B cell (primary cell): Measurements from ENCODE around the gene TRERF1. TPM values are rescaled to one million over a fixed set of nuclear protein-coding genes. Genes with fewer than 3 reads are reported as not detected.

Experiments used
- ATAC-seq: fragments of 200-7000 bp; cut with Tn5 transposase; one replicate; pipeline ENCODE4 v1.10.0; 2021; ENCODE audit warnings: low read depth, mild to moderate bottlenecking, moderate number of reproducible peaks, moderate library complexity
- CTCF ChIA-PET: fragments of 350-600 bp; sonication (Branson Sonifier 250); formaldehyde crosslinking; loops from one replicate; lab custom pipeline; 2021; ENCODE audit warnings: antibody characterized with exemption, inconsistent platforms; lab: Charles Lee
- POLR2A ChIA-PET: fragments of 350-600 bp; sonication (Branson Sonifier 250); formaldehyde crosslinking; loops from one replicate; lab custom pipeline; 2021; ENCODE audit warnings: antibody characterized with exemption; lab: Charles Lee
- DNase-seq: peaks from one replicate; pipeline ENCODE4 v3.0.0; 2013
- H2AFZ ChIP-seq: 2 replicates; pipeline ENCODE4 v1.6.1; 2012; ENCODE audit warnings: mild to moderate bottlenecking, low read depth, low read length; ENCODE audit not compliant: insufficient read depth, poor library complexity, severe bottlenecking
- H3K27ac ChIP-seq, 2 donors: 1 replicate in 1 of 2; 2 replicates in 1 of 2; pipeline ENCODE4 v1.5.1; 2012 to 2013; ENCODE audit warnings: low read length in 2 of 2, mild to moderate bottlenecking in 2 of 2, moderate library complexity in 1 of 2
- H3K27me3 ChIP-seq, 4 experiments: fragments of 200-600 bp in 1 of 4; sonication (generic) in 1 of 4; replicated peaks in 1 of 4; 1 replicate in 2 of 4; 2 replicates in 2 of 4; pipeline versions ENCODE4 v1.6.1 to v1.7.0; 2013 to 2016; ENCODE audit warnings: low read length in 3 of 4, mild to moderate bottlenecking in 2 of 4, mixed read lengths in 1 of 4, moderate library complexity in 1 of 4; ENCODE audit not compliant: insufficient read depth in 4 of 4, control insufficient read depth in 3 of 4; ENCODE audit errors: control extremely low read depth in 1 of 4
- H3K36me3 ChIP-seq, 2 experiments: replicated peaks in 1 of 2; 1 replicate in 1 of 2; 2 replicates in 1 of 2; pipeline versions ENCODE4 v1.6.1 to v1.7.1; 2013; ENCODE audit warnings: low read length in 1 of 2; ENCODE audit not compliant: insufficient read depth in 2 of 2, control insufficient read depth in 1 of 2; ENCODE audit errors: control extremely low read depth in 1 of 2, extremely low read depth in 1 of 2
- H3K4me1 ChIP-seq, 2 donors: fragments of 200-600 bp in 1 of 2; sonication (generic) in 1 of 2; 1 replicate in 1 of 2; 2 replicates in 1 of 2; pipeline versions ENCODE4 v1.5.1 to v1.6.1; 2013 to 2017; ENCODE audit warnings: low read length in 2 of 2; ENCODE audit not compliant: control insufficient read depth in 2 of 2, insufficient read depth in 2 of 2
- H3K4me2 ChIP-seq: replicated peaks from 2 replicates; pipeline ENCODE3; 2012; ENCODE audit warnings: mild to moderate bottlenecking, low read depth, low read length; ENCODE audit not compliant: poor library complexity, severe bottlenecking
- H3K4me3 ChIP-seq, 5 experiments: fragments of 200-600 bp in 1 of 5; sonication (generic) in 1 of 5; 1 replicate in 3 of 5; 2 replicates in 2 of 5; pipeline versions ENCODE4 v1.5.1 to v1.7.0; 2011 to 2016; ENCODE audit warnings: low read length in 4 of 5, mild to moderate bottlenecking in 4 of 5, low read depth in 2 of 5, control low read depth in 1 of 5, moderate library complexity in 1 of 5; ENCODE audit not compliant: insufficient read depth in 1 of 5; ENCODE audit errors: control extremely low read depth in 1 of 5, extremely low read depth in 1 of 5
- H3K79me2 ChIP-seq: fragments of 200-600 bp; sonication (generic); one replicate; pipeline ENCODE4 v1.6.0; 2016; ENCODE audit warnings: low read length; ENCODE audit not compliant: control insufficient read depth, insufficient read depth
- H3K9ac ChIP-seq: fragments of 200-600 bp; sonication (generic); 2 replicates; pipeline ENCODE4 v1.6.1; 2017; ENCODE audit warnings: mild to moderate bottlenecking, low read length, moderate library complexity
- H3K9me3 ChIP-seq, 3 donors: one replicate each; pipeline versions ENCODE4 v1.6.1 to v1.7.1; 2013; ENCODE audit warnings: low read length in 2 of 3; ENCODE audit not compliant: control insufficient read depth in 2 of 3, insufficient read depth in 1 of 3; ENCODE audit errors: control extremely low read depth in 1 of 3
- H4K20me1 ChIP-seq: 2 replicates; pipeline ENCODE4 v1.6.0; 2012; ENCODE audit warnings: mild to moderate bottlenecking, low read length; ENCODE audit not compliant: insufficient read depth, control insufficient read depth, poor library complexity, severe bottlenecking
- H3K27ac Mint-ChIP-seq: one replicate; pipeline ENCODE4 v1.8.0; 2021; ENCODE audit warnings: mixed read lengths
- H3K27me3 Mint-ChIP-seq: one replicate; pipeline ENCODE4 v1.8.0; 2021; ENCODE audit warnings: mixed read lengths
- H3K4me1 Mint-ChIP-seq: one replicate; pipeline ENCODE4 v1.8.0; 2021; ENCODE audit warnings: mixed read lengths
- H3K4me3 Mint-ChIP-seq: one replicate; pipeline ENCODE4 v1.8.0; 2021; ENCODE audit warnings: mixed read lengths
- H3K9me3 Mint-ChIP-seq: one replicate; pipeline ENCODE4 v1.8.0; 2022; ENCODE audit warnings: mixed read lengths; ENCODE audit not compliant: insufficient read depth
- EZH2 ChIP-seq: IDR thresholded peaks from 2 replicates; pipeline ENCODE4 v1.6.1; 2012; ENCODE audit warnings: borderline replicate concordance, low read depth, mild to moderate bottlenecking, moderate library complexity, low read length; ENCODE audit not compliant: insufficient read depth, poor library complexity, severe bottlenecking
- WGBS: methylation state at CpG from one replicate; pipeline ENCODE4 v1.1.5; 2013; ENCODE audit warnings: missing lambda C conversion rate; ENCODE audit not compliant: insufficient coverage; 5-methylcytosine and 5-hydroxymethylcytosine counted together
- intact Hi-C: fragments of 100-400 bp; cut with micrococcal nuclease; formaldehyde crosslinking; loops from one replicate; pipeline ENCODE4 v1.10.0; 2022
- polyA plus RNA-seq: library from polyadenylated mRNA; depleted of rRNA; stranded (reverse); fragments of >200 nt; gene quantifications from 2 replicates; pipeline ENCODE4 v1.2.3, GENCODE V29; 2012
- total RNA-seq, 2 donors: library from RNA; stranded (reverse); fragments of 120-200 nt in 1 of 2; gene quantifications; 1 replicate in 1 of 2; 2 replicates in 1 of 2; pipeline versions ENCODE4 v1.2.3 to v1.2.4, GENCODE V29; 2013 to 2022
- TF ChIP-seq, protein P1 (sequence below): fragments of 200-600 bp; IDR thresholded peaks from one replicate; pipeline ENCODE4 v1.8.0; 2022; ENCODE audit warnings: antibody characterized with exemption, mild to moderate bottlenecking

Gene TRERF1
- total and polyA plus RNA-seq, 2 donors (not counting 1 experiment from before 2014, with no cell fraction given): 3.5 to 6.7 TPM

DNA sequence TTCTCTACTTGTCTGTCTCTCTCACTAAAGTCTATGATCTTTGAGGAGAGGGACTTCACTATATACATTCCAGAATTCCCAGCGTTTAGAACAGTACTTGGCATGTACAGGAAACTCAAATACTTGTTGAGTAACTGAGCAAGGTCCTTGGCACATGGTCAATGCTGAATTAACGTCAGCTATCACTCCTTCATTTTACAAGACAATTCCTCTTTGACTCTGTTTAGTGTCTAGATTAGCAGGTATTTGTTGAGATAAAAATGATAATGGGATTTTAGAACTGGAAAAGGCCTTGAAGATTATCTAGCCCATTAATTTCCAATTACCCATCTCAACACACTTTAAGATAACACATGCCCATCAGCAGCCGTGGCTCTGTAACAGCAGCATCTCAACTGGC lies 250.3 kb downstream of the TRERF1 start:
- no peak for DNase-seq

DNA sequence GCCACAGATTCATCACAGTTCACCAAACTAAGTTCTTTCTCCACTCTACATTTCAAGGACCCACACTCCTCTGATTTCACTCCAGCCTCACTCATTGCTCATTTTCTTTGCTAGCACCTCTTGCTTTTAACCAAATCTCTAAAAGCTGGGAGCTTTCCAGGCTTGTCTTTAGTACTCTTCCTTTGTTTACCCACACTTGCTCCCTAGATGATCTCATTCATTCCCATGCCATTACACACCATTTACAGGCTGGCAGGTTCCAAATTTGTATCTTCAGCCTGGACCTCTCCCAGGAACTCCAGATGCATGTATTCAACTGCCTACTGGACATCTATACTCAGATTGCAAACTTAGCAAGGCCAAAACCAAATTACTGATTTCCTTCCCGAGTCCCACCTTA lies 251.7 kb downstream of the TRERF1 start:
- CTCF ChIA-PET: interaction anchor here (0.7 kb wide), 2 partner anchors 337 to 375 kb away, joined by 3 to 5 read pairs; no protein-coding TSS in a partner anchor
- H3K27me3 Mint-ChIP-seq: no peaks in the 10 kb centered on the region
- H3K4me3 ChIP-seq: no peak overlapping the region
- no peak overlapping the region for H3K27ac ChIP-seq
- H3K4me1 ChIP-seq: no peaks in the 10 kb centered on the region
- no peaks in the 10 kb centered on the region for H3K9me3 Mint-ChIP-seq
- no peaks in the 10 kb centered on the region for H3K27me3 ChIP-seq
- no peaks in the 10 kb centered on the region for H3K79me2 ChIP-seq
- no peaks in the 10 kb centered on the region for H4K20me1 ChIP-seq
- no peak for TF ChIP-seq EZH2
- H3K9ac ChIP-seq: no peak overlapping the region
- POLR2A ChIA-PET: no interaction called here
- no peak overlapping the region for H3K4me3 Mint-ChIP-seq
- no peaks in the 10 kb centered on the region for H3K9me3 ChIP-seq
- no peak overlapping the region for H2AFZ ChIP-seq
- intact Hi-C loops: no loop called here
- peaks cover 4% of the 10 kb centered on the region for H3K4me1 Mint-ChIP-seq
- peaks cover 4 to 20% of the 10 kb centered on the region in 2 experiments for H3K36me3 ChIP-seq
- DNase-seq (no peak), ATAC-seq (no peak)
- 100% methylated on average over 1 of the region's 1 CpG for WGBS
- H3K27ac Mint-ChIP-seq: no peak overlapping the region
- H3K4me2 ChIP-seq: no peak overlapping the region

More for the DNA sequence above, 250.3 kb downstream of the TRERF1 start:
- Histone ChIP-seq H4K20me1 (no peaks in the 10 kb centered on the region), H3K9ac (no peak overlapping the region), H3K79me2 (no peaks in the 10 kb centered on the region), H3K4me2 (no peak overlapping the region), H3K27ac (no peak overlapping the region), H2AFZ (no peak overlapping the region), H3K4me3 (no peak overlapping the region), H3K36me3 (peaks cover 4 to 22% of the 10 kb centered on the region in 2 experiments), H3K4me1 (no peaks in the 10 kb centered on the region), H3K27me3 (no peaks in the 10 kb centered on the region), H3K9me3 (no peaks in the 10 kb centered on the region)
- no peak for ATAC-seq
- Mint-ChIP-seq H3K27me3 (no peaks in the 10 kb centered on the region), H3K4me3 (no peak overlapping the region), H3K27ac (no peak overlapping the region), H3K4me1 (peaks cover 4% of the 10 kb centered on the region), H3K9me3 (no peaks in the 10 kb centered on the region)
- POLR2A ChIA-PET: interaction anchor here (0.7 kb wide), 1 partner anchor 32 kb away, joined by 3 read pairs; no protein-coding TSS in a partner anchor
- WGBS: 50% methylated on average over 2 of the region's 3 CpGs
- no peak for TF ChIP-seq EZH2
- TF ChIP-seq, protein P1, sequence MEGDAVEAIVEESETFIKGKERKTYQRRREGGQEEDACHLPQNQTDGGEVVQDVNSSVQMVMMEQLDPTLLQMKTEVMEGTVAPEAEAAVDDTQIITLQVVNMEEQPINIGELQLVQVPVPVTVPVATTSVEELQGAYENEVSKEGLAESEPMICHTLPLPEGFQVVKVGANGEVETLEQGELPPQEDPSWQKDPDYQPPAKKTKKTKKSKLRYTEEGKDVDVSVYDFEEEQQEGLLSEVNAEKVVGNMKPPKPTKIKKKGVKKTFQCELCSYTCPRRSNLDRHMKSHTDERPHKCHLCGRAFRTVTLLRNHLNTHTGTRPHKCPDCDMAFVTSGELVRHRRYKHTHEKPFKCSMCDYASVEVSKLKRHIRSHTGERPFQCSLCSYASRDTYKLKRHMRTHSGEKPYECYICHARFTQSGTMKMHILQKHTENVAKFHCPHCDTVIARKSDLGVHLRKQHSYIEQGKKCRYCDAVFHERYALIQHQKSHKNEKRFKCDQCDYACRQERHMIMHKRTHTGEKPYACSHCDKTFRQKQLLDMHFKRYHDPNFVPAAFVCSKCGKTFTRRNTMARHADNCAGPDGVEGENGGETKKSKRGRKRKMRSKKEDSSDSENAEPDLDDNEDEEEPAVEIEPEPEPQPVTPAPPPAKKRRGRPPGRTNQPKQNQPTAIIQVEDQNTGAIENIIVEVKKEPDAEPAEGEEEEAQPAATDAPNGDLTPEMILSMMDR: no peak
- CTCF ChIA-PET: no interaction called here
- intact Hi-C loops: no loop called here
